ENCODE measurements around the gene KCNJ6.
"Not testable (repeated sequence)": the region's sequence is repeated elsewhere in the genome, so short reads cannot be mapped to it uniquely, and the experiment has no call there.

Gene KCNJ6

DNA sequence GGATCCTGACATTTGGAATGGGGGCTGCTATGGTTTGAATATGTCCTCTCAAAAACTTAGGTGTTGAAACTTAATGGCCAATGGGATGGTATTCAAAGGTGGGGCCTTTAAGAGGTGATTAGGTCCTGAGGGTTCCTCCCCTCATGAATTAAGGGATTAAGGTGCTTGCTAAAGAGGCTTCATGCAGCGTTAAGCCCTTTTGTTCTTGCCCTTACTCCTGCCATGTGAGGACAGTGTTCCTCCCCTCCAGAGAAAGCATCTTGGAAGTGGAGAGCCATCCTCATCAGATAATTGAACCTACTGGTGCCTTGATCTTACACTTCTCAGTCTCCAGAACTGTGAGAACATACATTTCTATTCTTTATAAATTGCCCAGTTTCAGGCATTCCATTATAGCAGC lies 146.6 kb downstream of the KCNJ6 start:
- no peak for DNase-seq (ENCODE audit: low read depth)

DNA sequence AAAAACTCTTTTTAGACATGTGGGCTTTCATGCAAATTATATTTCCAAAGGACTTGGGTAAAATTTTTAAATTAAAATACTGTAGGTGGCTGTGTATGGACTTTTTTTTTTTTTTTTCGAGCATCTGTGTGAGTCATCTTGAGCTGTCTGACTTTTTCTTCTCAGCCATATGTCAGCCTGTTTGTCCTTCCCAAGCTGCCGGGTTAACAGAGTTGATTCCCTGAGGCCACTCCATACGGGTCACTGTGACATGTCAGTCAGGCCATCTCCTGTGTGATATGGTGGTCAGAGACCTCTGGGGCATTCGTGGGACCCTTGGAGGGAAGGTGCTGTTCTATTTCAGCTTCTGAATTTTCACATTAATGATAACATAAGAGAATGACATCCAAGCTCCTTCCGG lies 148.3 kb downstream of the KCNJ6 start:
- no peak for DNase-seq (ENCODE audit: low read depth)

DNA sequence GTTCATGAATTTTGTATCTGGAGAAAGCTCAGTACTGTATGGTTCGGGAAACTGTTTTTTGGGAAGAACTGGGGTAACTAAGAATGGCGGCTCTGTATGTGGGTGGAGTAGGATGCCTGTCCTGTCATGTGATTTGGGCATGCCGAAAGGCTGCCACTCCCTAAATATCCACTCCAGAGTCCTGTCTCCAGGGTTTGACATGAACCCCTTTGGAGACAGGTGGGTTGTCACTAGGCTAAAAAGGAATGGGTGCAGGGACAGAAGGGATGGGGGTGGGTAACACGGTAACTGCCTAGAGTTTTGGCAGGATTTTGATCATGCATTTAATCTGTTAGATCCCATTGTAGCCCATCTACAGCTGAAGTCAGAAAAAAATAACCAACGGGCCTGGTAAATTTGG lies 150.1 kb downstream of the KCNJ6 start:
- DNase-seq (ENCODE audit: low read depth) = no peak

DNA sequence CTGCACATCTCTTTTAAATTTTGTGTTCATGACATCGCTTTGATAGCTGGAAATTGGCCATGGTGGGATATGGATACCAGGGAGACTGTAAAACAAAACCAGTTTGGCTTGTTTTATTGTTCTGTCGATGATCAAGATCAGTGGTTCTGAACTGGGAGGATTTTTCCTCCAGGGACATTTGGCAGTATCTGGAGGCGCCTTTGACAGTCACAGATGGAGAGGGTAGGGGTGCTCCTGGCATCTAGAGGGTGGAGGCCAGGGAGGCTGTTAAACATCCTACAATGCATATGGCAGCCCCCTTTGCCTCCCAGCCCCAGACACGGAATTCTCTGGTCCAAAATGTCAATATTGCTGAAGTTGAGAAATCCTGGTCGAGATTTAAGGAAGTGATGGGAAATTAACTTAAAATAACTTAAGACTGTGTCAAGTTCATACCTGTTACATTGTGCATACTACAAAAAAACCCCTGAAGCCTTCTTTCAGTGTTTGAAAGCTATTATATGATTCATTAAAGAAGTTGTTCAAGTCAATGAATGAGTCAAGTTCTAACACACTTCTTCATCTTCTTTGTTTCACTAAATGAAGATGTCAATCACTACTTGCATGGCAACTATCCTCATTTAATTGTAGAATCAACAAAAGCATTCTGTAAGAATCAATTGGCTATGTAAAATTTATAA lies 150.9 kb downstream of the KCNJ6 start:
- no peak for DNase-seq (ENCODE audit: low read depth)

DNA sequence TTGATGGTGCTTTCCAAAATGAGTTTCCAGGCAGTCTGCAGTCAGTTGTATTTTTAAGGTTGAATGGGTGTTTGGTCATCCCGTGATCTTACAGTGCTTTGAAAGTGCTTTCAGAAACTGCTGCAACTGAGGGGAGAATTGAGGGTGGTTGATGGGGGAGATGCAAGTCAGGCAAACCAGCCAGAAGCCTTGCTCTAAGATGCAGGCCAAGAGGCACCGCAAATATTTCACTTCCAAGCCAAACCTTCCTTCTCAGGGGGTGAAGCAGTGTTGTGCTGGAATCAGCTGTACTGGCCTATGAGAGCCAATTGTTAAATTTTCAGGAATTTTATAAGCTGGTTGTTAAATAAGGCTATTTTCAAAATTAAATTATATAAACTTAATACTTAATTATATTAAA lies 151.6 kb downstream of the KCNJ6 start:
- DNase-seq (ENCODE audit: low read depth) = no peak

DNA sequence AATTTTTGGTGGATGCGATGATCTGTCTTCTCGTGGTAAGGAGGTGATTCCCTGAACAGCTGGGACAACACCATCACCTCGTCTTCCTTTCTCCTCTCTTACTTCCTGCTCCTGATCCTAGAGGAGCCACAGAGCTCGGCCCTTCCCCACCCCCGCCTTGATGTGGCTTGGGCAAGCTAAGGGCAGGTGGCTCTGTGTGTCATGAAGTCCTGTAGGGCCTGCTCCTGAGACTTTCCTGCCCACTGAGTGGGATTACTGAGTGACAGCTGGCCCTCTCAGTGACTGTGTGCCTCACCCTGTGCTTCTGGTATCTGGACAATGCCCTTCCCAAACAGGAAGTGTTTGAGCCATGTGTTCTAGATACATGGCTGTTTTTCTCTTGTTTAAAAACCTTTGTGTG lies 153.0 kb downstream of the KCNJ6 start:
- no peak for DNase-seq (ENCODE audit: low read depth)

DNA sequence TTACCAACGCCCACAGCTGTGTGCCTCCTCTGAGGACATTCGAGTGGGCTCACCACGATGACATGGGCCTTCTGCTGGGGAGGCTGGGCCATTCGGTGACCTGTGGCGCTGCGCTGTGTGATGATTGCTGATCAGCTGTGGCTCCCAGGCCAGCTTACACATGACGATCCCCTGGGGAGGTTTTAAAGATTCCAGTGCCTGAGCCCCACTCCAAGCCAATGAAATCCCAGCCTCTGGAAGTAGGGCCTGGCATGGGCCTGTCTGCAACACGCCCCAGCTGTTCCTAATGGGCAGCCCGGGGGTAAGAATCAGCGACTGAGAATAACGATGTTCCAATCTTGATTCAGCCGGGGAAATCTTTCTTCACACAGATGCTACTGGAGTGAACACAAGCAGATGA lies 153.7 kb downstream of the KCNJ6 start:
- no peak for DNase-seq (ENCODE audit: low read depth)

DNA sequence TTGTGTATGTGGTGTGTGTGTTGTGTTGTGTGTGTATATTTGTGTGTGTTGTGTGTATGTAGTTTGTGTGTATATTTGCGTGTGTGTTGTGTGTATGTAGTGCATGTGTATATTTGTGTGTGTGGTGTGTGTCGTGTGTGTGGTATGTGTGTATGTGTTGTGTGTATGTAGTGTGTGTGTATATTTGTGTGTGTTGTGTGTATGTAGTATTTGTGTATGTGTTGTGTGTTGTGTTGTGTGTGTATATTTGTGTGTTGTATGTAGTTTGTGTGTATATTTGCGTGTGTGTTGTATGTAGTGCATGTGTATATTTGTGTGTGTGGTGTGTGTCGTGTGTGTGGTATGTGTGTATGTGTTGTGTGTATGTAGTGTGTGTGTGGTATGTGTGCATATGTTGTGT lies 154.9 kb downstream of the KCNJ6 start:
- DNase-seq (ENCODE audit: low read depth) = not testable (repeated sequence)

DNA sequence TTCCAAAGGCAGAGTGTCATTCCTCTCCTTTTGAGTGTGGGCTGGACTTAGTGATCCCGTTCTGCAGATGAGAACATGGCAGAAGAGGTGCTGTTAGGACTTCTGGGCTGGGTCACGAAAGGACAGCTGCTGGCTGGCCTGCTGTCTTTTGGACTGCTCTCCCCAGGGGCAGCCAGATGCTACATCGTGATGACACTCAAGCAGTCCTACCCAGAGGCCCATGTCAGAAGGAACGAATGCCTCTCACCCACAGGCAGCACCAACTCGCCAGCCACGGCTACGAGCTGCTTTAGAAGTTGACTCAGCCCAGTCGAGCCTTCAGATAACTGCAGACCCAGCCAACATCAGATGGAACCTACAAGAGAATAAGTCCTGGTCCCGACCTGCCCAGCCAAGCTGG lies 156.5 kb downstream of the KCNJ6 start:
- DNase-seq (ENCODE audit: low read depth) = no peak

DNA sequence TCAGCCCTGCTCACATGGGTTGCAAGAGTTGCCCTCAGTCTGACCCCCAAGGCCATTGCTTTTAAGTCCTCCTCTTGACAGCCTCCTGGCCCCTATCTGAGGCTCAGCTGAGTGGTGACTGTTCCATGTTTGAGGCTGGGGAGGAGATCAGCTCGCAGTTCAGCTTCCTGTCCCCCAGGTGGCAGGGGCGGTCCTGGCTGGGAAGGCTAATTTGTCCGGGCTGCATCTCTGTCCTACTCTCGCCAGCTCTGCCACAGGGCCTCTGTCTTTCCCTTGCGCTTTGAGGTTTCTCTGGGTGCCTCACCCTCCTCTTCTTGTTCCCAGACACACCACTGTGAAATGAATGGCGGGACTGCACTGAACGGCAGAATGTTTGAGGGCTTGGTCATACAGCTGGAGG lies 157.3 kb downstream of the KCNJ6 start:
- DNase-seq (ENCODE audit: low read depth) = no peak

DNA sequence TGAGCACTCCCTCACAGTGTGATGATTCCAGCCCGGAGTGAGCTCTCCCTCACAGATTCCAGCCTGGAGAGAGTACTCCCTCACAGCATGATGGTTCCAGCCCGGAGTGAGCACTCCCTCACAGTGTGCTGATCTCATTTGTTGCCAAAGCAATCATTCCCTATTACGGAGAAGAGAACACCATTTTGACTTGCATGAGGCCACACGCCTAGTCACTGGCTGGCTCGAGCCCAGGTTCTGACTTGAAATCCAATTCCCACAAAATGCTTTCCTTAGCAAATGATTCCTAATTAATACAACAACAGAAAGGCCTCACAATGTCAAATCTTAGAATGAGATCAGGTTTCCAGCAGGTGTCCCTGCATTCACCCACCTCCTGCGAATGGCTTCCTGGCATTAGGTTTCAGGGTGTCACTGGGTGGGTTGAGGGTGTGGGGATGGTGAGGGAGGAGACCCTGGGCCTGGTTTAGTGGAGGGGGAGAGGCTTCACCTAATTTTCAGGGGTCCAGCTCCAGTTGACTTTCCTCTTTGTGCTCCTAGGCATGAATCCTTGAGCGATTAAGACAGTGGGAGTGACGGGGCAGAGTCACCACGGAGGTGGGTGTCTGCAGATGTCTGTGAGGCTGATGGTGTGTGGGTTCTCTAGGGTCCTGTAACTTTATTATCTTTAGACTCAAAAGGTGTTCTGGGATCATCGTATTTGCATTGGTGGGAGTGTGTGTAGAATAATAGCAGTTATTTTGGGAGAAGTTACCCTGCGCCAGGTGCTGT lies 158.5 kb downstream of the KCNJ6 start:
- DNase-seq (ENCODE audit: low read depth) = no peak

DNA sequence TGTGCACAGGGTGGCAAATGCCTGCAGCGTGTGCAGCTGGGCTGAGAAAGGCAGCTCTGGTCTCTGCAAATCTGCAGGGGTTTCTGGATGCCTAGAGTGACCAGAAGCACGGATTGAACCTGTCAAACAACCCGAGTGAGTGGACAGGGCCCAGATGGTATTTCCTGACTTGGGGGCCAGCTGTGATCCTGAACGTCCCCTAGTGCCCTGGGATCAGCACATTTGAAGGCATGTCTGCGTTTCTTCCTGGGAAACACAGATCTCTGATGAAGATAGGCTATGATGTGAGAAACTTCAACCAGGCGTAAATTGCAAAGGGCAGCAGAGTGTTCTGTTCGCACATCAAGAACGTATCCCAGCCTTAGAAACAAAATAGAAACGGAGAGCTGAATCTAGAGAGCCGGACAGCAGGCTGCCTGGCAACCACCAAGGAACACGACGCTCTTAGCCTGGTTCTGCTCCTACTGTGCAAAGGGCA lies 163.1 kb downstream of the KCNJ6 start:
- DNase-seq (ENCODE audit: low read depth) = no peak

DNA sequence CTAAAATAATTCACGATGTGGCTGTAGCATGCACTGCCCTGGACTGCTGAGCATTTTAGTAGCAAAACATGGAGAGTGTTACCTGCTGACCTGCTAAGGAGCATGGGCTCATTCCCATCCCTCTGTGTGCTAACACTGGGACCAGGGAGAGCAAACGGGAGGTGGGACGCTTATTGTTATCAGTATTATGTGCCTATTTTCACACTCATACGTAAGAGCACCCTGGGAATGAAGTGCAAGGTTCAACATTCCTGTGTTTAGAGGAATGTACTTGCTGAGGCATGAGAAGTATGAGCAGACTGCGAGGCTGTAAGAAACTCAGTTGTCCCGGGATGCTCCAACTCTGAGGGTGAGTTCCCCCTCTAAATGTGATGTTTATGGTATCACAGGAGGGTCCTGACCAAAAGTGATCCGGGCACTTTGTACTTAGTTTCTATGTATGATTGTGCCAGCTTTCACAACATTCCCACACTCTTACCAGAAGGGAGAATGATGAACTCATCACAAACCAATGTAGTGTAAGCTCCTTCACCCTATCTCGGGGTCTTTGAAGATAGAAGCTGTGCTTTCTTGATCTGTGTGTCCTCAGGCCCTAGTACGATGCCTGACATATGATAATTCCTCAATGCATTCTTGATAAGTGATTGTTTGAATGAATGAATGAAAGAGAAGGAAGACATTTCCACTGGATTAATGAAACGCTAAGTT lies 164.8 kb downstream of the KCNJ6 start:
- no peak for DNase-seq (ENCODE audit: low read depth)

DNA sequence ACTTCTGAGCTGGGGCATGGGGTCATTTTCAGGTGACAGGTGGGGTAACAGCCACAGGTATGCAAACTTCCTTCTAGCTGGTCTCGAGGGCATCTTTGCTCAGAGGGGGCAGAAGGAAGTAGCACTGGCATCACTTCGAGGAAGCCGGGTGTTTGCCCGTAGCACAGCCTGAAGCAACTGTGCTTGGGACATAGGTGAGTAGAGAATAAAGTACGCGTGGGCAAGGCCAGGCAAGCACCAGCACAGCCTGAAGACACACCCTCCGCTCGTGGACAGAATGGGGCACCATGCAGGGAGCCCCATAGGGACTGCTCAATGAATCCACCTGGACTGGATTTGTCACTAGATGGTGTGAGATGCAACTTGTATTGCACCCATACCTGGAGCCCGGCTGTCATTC lies 167.1 kb downstream of the KCNJ6 start:
- no peak for DNase-seq (ENCODE audit: low read depth)

DNA sequence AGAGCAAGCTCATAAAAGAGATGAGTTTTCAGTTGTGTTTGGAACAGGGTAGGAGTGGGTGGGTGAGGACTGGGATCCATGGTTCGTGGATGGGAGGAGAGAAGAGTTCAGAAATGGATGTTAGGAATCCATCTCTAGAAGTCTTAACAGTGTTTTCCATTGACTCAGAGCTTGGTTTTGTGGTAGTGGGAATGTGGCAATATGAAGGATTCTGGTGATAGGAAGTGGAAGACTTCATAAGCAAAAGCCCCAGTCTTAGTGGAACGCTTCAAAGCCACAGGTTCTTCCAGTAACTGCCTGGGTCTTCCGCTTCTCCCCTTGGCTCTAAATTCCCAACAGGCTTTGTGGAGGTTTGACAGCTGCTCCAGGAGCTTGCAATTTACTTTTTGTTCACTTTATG lies 167.9 kb downstream of the KCNJ6 start:
- no peak for DNase-seq (ENCODE audit: low read depth)

DNA sequence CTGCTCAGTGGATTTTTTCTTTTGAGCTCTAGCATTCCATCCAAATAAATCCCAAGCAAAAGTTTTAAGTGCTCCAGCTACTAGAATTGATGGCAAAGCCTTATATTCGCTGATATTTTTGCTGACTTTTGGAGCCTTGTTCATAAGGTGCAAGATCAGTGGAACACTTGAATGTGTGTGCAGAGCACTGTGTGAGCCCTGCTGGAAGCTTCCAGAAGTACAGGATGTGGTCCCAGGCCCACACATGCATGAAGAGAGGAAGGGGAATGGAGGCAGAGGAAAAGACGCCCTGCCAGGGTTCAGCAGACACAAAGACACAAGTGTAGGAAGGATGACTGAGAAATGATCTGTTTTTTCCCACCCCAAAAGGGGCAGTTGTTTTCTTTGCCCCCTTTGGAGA lies 169.4 kb downstream of the KCNJ6 start:
- DNase-seq (ENCODE audit: low read depth) = no peak

DNA sequence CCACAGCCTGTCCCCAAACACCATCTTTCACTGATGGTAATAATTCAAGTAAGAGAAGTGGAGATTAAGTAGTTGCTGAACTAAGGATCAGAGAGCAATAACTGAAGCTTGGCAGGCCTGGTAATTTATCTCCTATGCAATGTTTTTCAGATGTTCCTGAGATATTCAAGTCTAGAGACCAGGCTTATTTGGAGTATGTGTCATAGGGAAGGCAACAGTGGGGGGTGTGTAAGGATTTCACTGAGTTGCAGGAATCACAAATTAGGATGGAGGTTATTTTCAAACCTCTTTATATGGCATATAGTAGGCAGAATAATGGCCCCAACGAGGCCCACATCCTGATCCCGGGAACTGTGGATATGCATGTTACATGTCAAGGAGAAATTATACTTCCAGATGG lies 171.7 kb downstream of the KCNJ6 start:
- no peak for DNase-seq (ENCODE audit: low read depth)

DNA sequence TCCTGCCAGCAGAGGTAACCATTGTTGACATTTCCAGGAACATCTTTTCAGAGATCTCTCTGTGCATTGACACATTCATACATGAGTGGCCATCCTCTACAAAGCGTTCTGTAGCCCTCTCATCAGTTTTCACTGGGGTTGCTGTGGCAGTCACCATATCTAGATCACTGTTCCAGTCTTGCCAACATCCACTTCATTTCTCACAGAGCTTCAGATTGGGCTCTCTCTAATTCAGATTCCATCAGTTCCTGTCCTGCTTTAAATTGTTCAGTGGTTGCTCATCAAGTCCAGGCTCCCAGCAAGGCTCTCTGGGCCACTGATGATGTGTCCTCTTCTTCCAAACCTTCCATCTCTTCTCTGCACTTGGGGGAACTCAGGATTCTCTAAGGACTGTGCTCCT lies 173.7 kb downstream of the KCNJ6 start:
- no peak for DNase-seq (ENCODE audit: low read depth)

DNA sequence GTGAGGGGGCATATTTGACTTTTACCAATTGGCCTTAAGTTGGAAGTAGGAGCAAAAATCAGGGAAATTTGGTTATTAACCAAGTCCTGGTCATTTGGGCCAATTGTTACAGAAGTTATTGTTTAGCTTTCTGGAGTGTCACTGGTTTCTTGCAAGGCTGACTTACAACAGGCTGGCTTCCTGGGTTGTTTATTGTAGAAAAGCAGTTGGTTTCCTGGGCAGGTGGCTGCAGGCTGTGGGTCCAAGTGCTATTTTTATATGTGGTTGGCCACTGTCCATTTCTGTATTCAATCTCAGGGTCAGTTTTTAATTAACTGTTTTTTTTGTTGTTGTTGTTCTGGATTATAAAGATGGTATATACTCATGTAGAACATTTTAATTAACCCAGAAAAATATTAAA lies 174.1 kb downstream of the KCNJ6 start:
- no peak for DNase-seq (ENCODE audit: low read depth)

DNA sequence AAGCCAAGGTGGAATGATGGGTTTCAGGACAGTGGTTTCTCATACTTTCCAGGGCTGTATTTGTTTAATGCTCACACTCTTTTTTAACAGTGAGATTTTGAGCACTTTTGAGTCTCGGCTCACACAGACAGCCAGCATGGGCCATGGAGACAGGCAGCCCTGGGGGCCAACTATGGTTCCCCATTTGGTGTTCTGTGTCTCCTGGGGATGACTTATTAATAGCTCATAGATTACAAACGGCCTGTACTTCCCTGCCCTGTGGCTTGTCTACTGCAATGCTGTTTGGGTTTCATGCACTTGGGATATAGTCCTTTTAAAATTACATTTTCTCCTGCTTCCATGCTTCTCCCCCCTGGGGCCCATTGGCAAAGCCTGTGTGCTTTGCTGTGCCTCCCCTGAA lies 178.3 kb downstream of the KCNJ6 start:
- DNase-seq (ENCODE audit: low read depth) = no peak

DNA sequence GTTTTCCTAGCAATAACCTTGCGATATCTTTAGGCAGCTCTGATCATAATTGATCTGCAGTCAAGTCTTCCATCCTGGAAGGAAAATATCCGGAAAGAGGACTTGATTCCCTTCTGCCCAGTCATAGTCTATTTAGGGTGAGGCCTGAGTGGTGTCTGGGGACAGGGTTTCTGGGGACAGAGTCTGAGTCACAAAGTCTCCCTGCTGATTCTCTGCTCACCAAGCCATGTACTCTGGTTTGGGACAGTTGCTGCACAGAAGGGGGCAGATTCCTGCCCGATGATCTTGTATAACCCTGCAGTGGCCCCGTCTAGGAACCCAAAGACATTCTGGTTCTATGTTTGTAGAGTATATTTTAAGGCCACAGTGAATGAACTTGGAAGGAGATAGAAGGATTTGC lies 178.8 kb downstream of the KCNJ6 start:
- DNase-seq (ENCODE audit: low read depth) = no peak

DNA sequence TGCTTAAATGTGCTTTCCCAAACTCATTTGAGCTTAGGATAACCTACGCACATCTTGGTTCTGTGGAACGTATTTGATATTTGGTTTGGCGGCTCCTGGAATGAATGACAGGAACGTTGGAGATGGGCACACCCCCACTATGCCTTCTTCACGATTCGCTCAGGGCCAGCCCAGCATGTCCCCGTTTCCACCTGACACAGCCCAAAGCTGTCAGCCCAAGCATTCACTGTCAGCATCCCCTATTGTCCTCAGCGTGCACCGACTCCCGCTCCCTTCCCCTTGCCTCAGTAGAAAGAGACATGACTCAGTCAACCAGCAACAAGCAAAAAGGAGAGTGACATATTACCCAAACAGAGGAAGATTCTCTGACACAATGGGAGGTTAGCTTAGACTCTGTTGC lies 181.4 kb downstream of the KCNJ6 start:
- DNase-seq (ENCODE audit: low read depth) = no peak

DNA sequence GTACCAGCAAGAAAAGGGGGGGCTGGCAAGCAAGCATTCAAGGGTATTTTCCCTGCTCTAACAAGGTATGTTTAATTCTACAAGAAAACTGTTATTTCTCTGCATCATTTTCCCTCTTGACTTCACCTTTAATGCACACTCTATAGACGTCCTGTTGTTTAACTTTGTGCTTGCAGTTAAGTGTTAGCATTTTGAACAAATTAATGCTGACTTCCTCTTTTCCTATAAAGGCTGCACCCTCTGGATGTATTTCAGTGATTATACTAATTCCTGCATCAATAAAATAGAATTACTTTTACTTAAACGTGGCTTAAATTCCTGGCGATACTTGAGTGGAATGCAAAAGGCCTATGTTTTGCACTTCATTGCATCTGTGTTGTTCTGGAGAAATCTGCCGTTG lies 183.3 kb downstream of the KCNJ6 start:
- DNase-seq (ENCODE audit: low read depth) = no peak

All from T follicular helper cell (primary cell).